GM21619 (cell line): ENCODE results near the gene GPR171.
A peak's percentile ranks its signal among the peaks of the same experiment; 100 is the strongest.

Experiments
- ATAC-seq: cut with Tn5 transposase; IDR thresholded peaks from one replicate; pipeline ENCODE4 v1.9.1; 2021; ENCODE audit not compliant: unreplicated experiment

Gene GPR171

GRCh38 chr3:151213881-151214280 lies 10.9 kb upstream of the GPR171 start:
- ATAC-seq: no peak

GRCh38 chr3:151213151-151213550 lies 10.1 kb upstream of the GPR171 start:
- ATAC-seq: no peak

GRCh38 chr3:151210676-151211381 lies 7.8 kb upstream of the GPR171 start:
- ATAC-seq: peak; percentile 76

- no peak for ATAC-seq
These were observed 6.6 kb upstream of the GPR171 start for GRCh38 chr3:151209654-151210053.

GRCh38 chr3:151206201-151206600 lies 3.2 kb upstream of the GPR171 start:
- ATAC-seq: no peak

- no peak for ATAC-seq
These were observed 2.5 kb upstream of the GPR171 start for GRCh38 chr3:151205482-151205881.

GRCh38 chr3:151204530-151205402 lies 1.8 kb upstream of the GPR171 start:
- no peak for ATAC-seq

GRCh38 chr3:151201051-151201730 lies 1.8 kb downstream of the GPR171 start:
- ATAC-seq: no peak

GRCh38 chr3:151200586-151200985 lies 2.4 kb downstream of the GPR171 start:
- ATAC-seq: no peak

GRCh38 chr3:151199554-151200438 lies 3.2 kb downstream of the GPR171 start:
- ATAC-seq: no peak

- ATAC-seq: no peak
These were observed 4.2 kb downstream of the GPR171 start for GRCh38 chr3:151198849-151199248.

GRCh38 chr3:151197981-151198767 lies 4.8 kb downstream of the GPR171 start:
- ATAC-seq: no peak

GRCh38 chr3:151197228-151197627 lies 5.8 kb downstream of the GPR171 start:
- ATAC-seq: no peak

- no peak for ATAC-seq
These were observed 6.6 kb downstream of the GPR171 start for GRCh38 chr3:151196434-151196833.

- no peak for ATAC-seq
These were observed 7.2 kb downstream of the GPR171 start for GRCh38 chr3:151195826-151196225.

- no peak for ATAC-seq
These were observed 10.5 kb downstream of the GPR171 start for GRCh38 chr3:151192545-151192944.

- ATAC-seq: no peak
These were observed 11.9 kb downstream of the GPR171 start for GRCh38 chr3:151191095-151191494.

GRCh38 chr3:151183265-151183671 lies 19.7 kb downstream of the GPR171 start:
- no peak for ATAC-seq

- ATAC-seq: no peak
These were observed 20.5 kb downstream of the GPR171 start for GRCh38 chr3:151182349-151183079.
